H1 (cell line): ENCODE results near the gene ANK2. TPM values are rescaled to one million over a fixed set of nuclear protein-coding genes. Genes with fewer than 3 reads are reported as not detected.

ENCODE experiments used
- CTCF ChIA-PET: fragments of 300-600 bp; sonication (Branson Sonifier 250); formaldehyde crosslinking; loops from one replicate; lab custom pipeline; 2021; ENCODE audit not compliant: partially characterized antibody; lab: Charles Lee
- POLR2A ChIA-PET: fragments of 300-600 bp; sonication (Branson Sonifier 250); formaldehyde crosslinking; loops from one replicate; lab custom pipeline; 2021; ENCODE audit warnings: inconsistent platforms; ENCODE audit not compliant: partially characterized antibody; lab: Charles Lee
- DNase-seq, 2 experiments: peaks; one replicate each; pipeline versions ENCODE4 v3.0.0 to v3.0.0-alpha.2; 2010 to 2022; ENCODE audit warnings: low spot score in 2 of 2, low read depth in 1 of 2, mixed read lengths in 1 of 2
- FAIRE-seq: peaks from 2 replicates; lab custom pipeline; 2011; peaks lifted over from hg19 to GRCh38; lab: Jason Lieb, UNC
- H2AFZ ChIP-seq: 2 replicates; pipeline ENCODE4 v1.8.1; 2012; ENCODE audit warnings: low read length, inconsistent platforms
- H2AK5ac ChIP-seq: 2 replicates; pipeline ENCODE4 v1.6.1; 2013; ENCODE audit warnings: low read depth, low read length
- H2BK120ac ChIP-seq: replicated peaks from 2 replicates; pipeline ENCODE3; 2013; ENCODE audit warnings: low read depth, low read length, inconsistent platforms
- H2BK12ac ChIP-seq: 2 replicates; pipeline ENCODE4 v1.6.1; 2013; ENCODE audit warnings: low read depth, low read length
- H2BK15ac ChIP-seq: 2 replicates; pipeline ENCODE4 v1.6.1; 2013; ENCODE audit warnings: low read length
- H2BK20ac ChIP-seq: 2 replicates; pipeline ENCODE4 v1.6.1; 2013; ENCODE audit warnings: low read length
- H2BK5ac ChIP-seq: 2 replicates; pipeline ENCODE4 v1.6.1; 2013; ENCODE audit warnings: low read depth, low read length
- H3K14ac ChIP-seq: 2 replicates; pipeline ENCODE4 v1.6.1; 2013; ENCODE audit warnings: inconsistent platforms; ENCODE audit not compliant: insufficient read length
- H3K18ac ChIP-seq: 2 replicates; pipeline ENCODE4 v1.6.1; 2013; ENCODE audit warnings: low read length; ENCODE audit errors: extremely low read depth
- H3K23ac ChIP-seq: 2 replicates; pipeline ENCODE4 v1.6.1; 2013; ENCODE audit warnings: inconsistent platforms; ENCODE audit not compliant: insufficient read length
- H3K23me2 ChIP-seq: 2 replicates; pipeline ENCODE4 v1.6.1; 2013; ENCODE audit warnings: low read depth, low read length
- H3K27ac ChIP-seq: 2 replicates; pipeline ENCODE4 v1.6.1; 2011; ENCODE audit warnings: low read depth, low read length, inconsistent platforms
- H3K27me3 ChIP-seq, 4 experiments: replicated peaks in 1 of 4; 1 replicate in 1 of 4; 2 replicates in 3 of 4; pipeline versions ENCODE4 v1.6.1 to v1.8.1; 2011 to 2013; ENCODE audit warnings: low read length in 3 of 4, mild to moderate bottlenecking in 3 of 4, inconsistent platforms in 2 of 4, mixed read lengths in 2 of 4, moderate library complexity in 1 of 4; ENCODE audit not compliant: control insufficient read depth in 3 of 4, insufficient read depth in 3 of 4; ENCODE audit errors: extremely low read depth in 1 of 4
- H3K36me3 ChIP-seq, 4 experiments: 2 replicates each; pipeline versions ENCODE4 v1.6.1 to v1.8.1; 2011 to 2013; ENCODE audit warnings: mild to moderate bottlenecking in 4 of 4, low read length in 3 of 4, moderate library complexity in 2 of 4, control low read depth in 1 of 4, inconsistent platforms in 1 of 4; ENCODE audit not compliant: insufficient read depth in 4 of 4, control insufficient read depth in 2 of 4
- H3K4ac ChIP-seq: replicated peaks from 2 replicates; pipeline ENCODE3; 2013; ENCODE audit warnings: low read length, low read depth, mixed read lengths, inconsistent platforms; ENCODE audit not compliant: insufficient read length
- H3K4me1 ChIP-seq, 4 experiments: replicated peaks in 1 of 4; 1 replicate in 1 of 4; 2 replicates in 3 of 4; pipeline versions ENCODE4 v1.6.1 to v1.8.1; 2011 to 2013; ENCODE audit warnings: low read length in 3 of 4, inconsistent platforms in 2 of 4, mixed read lengths in 1 of 4; ENCODE audit not compliant: insufficient read depth in 4 of 4, control insufficient read depth in 3 of 4
- H3K4me2 ChIP-seq, 2 experiments: 2 replicates each; pipeline versions ENCODE4 v1.6.1 to v1.8.1; 2011 to 2013; ENCODE audit warnings: low read depth in 2 of 2, low read length in 2 of 2, control low read depth in 1 of 2, inconsistent platforms in 1 of 2, mild to moderate bottlenecking in 1 of 2; ENCODE audit not compliant: insufficient read depth in 1 of 2
- H3K4me3 ChIP-seq, 4 experiments: fragments of 200-600, 300-600 bp in 1 of 4; sonication (generic), shearing (Covaris generic), sonication (Bioruptor Twin) in 1 of 4; 2 replicates each; pipeline versions ENCODE4 v1.5.1 to v1.8.1; 2011 to 2016; ENCODE audit warnings: low read length in 4 of 4, low read depth in 3 of 4, control low read depth in 2 of 4, inconsistent platforms in 2 of 4, mild to moderate bottlenecking in 2 of 4, mixed read lengths in 1 of 4, moderate library complexity in 1 of 4; ENCODE audit not compliant: insufficient read depth in 2 of 4; ENCODE audit errors: extremely low read depth in 1 of 4
- H3K56ac ChIP-seq: replicated peaks from 2 replicates; pipeline ENCODE3; 2013; ENCODE audit warnings: low read depth, mild to moderate bottlenecking, mixed read lengths, low read length, inconsistent platforms; ENCODE audit not compliant: insufficient read length
- H3K79me1 ChIP-seq: 2 replicates; pipeline ENCODE4 v1.6.1; 2013; ENCODE audit warnings: low read depth, low read length, control low read depth
- H3K79me2 ChIP-seq, 2 experiments: 2 replicates each; pipeline versions ENCODE4 v1.6.1 to v1.8.1; 2012 to 2013; ENCODE audit warnings: low read length in 2 of 2, mild to moderate bottlenecking in 2 of 2, inconsistent platforms in 1 of 2; ENCODE audit not compliant: insufficient read depth in 2 of 2, control insufficient read depth in 1 of 2
- H3K9ac ChIP-seq, 4 experiments: replicated peaks in 1 of 4; 1 replicate in 1 of 4; 2 replicates in 3 of 4; pipeline versions ENCODE4 v1.6.1 to v1.8.1; 2011 to 2013; ENCODE audit warnings: low read depth in 3 of 4, low read length in 3 of 4, control low read depth in 2 of 4, mild to moderate bottlenecking in 2 of 4, moderate library complexity in 2 of 4, inconsistent platforms in 1 of 4; ENCODE audit errors: extremely low read depth in 1 of 4
- H3K9me3 ChIP-seq, 2 experiments: 2 replicates each; pipeline versions ENCODE4 v1.6.1 to v1.8.1; 2012 to 2013; ENCODE audit warnings: mild to moderate bottlenecking in 2 of 2, moderate library complexity in 2 of 2, control low read depth in 1 of 2, inconsistent platforms in 1 of 2, low read depth in 1 of 2, low read length in 1 of 2, mixed read lengths in 1 of 2; ENCODE audit not compliant: insufficient read depth in 2 of 2
- H4K20me1 ChIP-seq, 2 experiments: replicated peaks in 1 of 2; 2 replicates each; pipeline versions ENCODE3 to v1.8.1; 2011 to 2013; ENCODE audit warnings: inconsistent platforms in 2 of 2, low read length in 2 of 2, mild to moderate bottlenecking in 1 of 2; ENCODE audit not compliant: insufficient read depth in 2 of 2, control insufficient read depth in 1 of 2
- H4K5ac ChIP-seq: 2 replicates; pipeline ENCODE4 v1.6.1; 2013; ENCODE audit warnings: low read length, low read depth, mixed read lengths, inconsistent platforms; ENCODE audit not compliant: insufficient read length
- H4K8ac ChIP-seq: 2 replicates; pipeline ENCODE4 v1.8.0; 2013; ENCODE audit warnings: mild to moderate bottlenecking, moderate library complexity, low read length, inconsistent platforms; ENCODE audit not compliant: insufficient read depth; ENCODE audit errors: extremely low read depth
- H4K91ac ChIP-seq: replicated peaks from 2 replicates; pipeline ENCODE3; 2013; ENCODE audit warnings: low read length, mixed read lengths, inconsistent platforms; ENCODE audit not compliant: insufficient read length
- ASH2L ChIP-seq: fragments of 200-600, 300-600 bp; sonication (generic); IDR thresholded peaks from one replicate; pipeline ENCODE4 v1.7.1; 2017; ENCODE audit warnings: low read length
- CBX8 ChIP-seq: fragments of 300-800, 300-1000 bp; sonication (generic); IDR thresholded peaks from 2 replicates; pipeline ENCODE4 v1.7.1; 2016; ENCODE audit warnings: low read depth, low read length, borderline replicate concordance
- CHD2 ChIP-seq: IDR thresholded peaks from 2 replicates; pipeline ENCODE4 v1.6.1; 2012; ENCODE audit warnings: low read length, improper control_type of control experiment
- CTBP2 ChIP-seq: IDR thresholded peaks from 2 replicates; pipeline ENCODE4 v1.7.0; 2011; ENCODE audit warnings: borderline replicate concordance, mild to moderate bottlenecking, moderate library complexity, mixed read lengths, low read length; ENCODE audit not compliant: insufficient read depth, insufficient read length
- FOSL1 ChIP-seq: IDR thresholded peaks from 2 replicates; pipeline ENCODE4 v1.6.1; 2011; ENCODE audit warnings: mild to moderate bottlenecking, low read depth, low read length, moderate library complexity; ENCODE audit not compliant: insufficient read depth
- HDAC2 ChIP-seq, 2 experiments: fragments of 300-600 bp in 1 of 2; sonication (generic) in 1 of 2; IDR thresholded peaks; 2 replicates each; pipeline ENCODE4 v1.6.1; 2011 to 2012; ENCODE audit warnings: low read depth in 2 of 2, low read length in 2 of 2, mild to moderate bottlenecking in 2 of 2, moderate library complexity in 2 of 2, borderline replicate concordance in 1 of 2, inconsistent platforms in 1 of 2
- KDM1A ChIP-seq: fragments of 200-600, 300-600 bp; sonication (generic); IDR thresholded peaks from 2 replicates; pipeline ENCODE4 v1.7.1; 2016; ENCODE audit warnings: mild to moderate bottlenecking, low read length, borderline replicate concordance
- SIRT6 ChIP-seq: IDR thresholded peaks from one replicate; pipeline ENCODE4 v1.7.1; 2012; ENCODE audit warnings: low read length, inconsistent platforms
- polyA plus RNA-seq, 7 experiments: library from polyadenylated mRNA; depleted of rRNA in 3 of 7; stranded (reverse) in 5 of 7; unstranded in 2 of 7; fragments of >200 nt in 5 of 7; fragments of 200-250 nt in 2 of 7; gene quantifications; 1 replicate in 5 of 7; 2 replicates in 1 of 7; 4 replicates in 1 of 7; pipeline versions ENCODE4 v1.2.1 to v1.2.3, GENCODE V29; 2011 to 2013; ENCODE audit warnings: missing spikeins in 2 of 7, mixed read lengths in 2 of 7
- total RNA-seq: library from RNA; stranded (reverse); fragmentation: NEBNext Ultra II Directional; extraction: Animal tissue kit (Norgen Biotek cat#: 25700); gene quantifications from 2 replicates; pipeline ENCODE4 v1.2.1, GENCODE V29; 2021
- TF ChIP-seq, protein P1 (sequence below): IDR thresholded peaks from 2 replicates; pipeline ENCODE4 v1.6.1; 2012; ENCODE audit warnings: low read length, inconsistent platforms

ANK2 gene
- total and polyA plus RNA-seq, 2 of the 8 experiments (the other 6 are each of a cell fraction or from before 2014, with no cell fraction given) = 14.2 to 35.1 TPM

DNA sequence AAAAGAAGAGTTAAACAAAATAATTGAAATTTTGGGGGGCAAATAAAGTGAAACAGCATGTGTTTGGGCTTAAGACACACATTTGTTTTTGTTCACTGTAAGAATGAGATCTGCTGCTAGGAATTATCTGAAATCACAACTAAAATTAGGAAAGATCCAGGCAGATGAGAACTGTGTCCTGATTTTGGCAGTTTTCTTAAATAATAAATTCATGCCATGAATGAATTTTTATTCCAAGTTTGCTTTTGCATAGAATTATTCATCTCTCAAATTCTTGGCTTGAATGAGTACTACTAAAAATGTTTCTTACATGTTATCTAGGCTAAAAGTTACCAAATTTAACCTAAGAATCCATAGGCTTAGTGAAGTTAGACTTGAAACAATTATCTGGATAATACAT, 321.7 kb downstream of the ANK2 start:
- Histone ChIP-seq H2AK5ac (no peak overlapping the region), H3K36me3 (peaks cover 12 to 82% (median 57%) of the 10 kb centered on the region in 4 experiments; a peak in 7 of 8 replicates), H2BK5ac (no peak overlapping the region), H3K4me2 (no peak overlapping the region), H3K14ac (no peak overlapping the region), H4K91ac (no peak overlapping the region), H2BK12ac (no peak overlapping the region), H2BK15ac (no peak overlapping the region), H4K5ac (no peak overlapping the region), H3K4me1 (no peaks in the 10 kb centered on the region), H3K9ac (no peak overlapping the region), H3K23ac (no peak overlapping the region), H3K4ac (no peak overlapping the region), H4K8ac (no peak overlapping the region), H3K79me2 (no peaks in the 10 kb centered on the region), H3K27ac (no peak overlapping the region), H3K56ac (no peak overlapping the region), H3K27me3 (no peaks in the 10 kb centered on the region), H3K4me3 (no peak overlapping the region), H3K23me2 (no peaks in the 10 kb centered on the region), H3K9me3 (no peaks in the 10 kb centered on the region), H4K20me1 (no peaks in the 10 kb centered on the region), H2AFZ (no peak overlapping the region), H2BK20ac (no peak overlapping the region), H2BK120ac (no peak overlapping the region), H3K18ac (no peak overlapping the region), H3K79me1 (no peaks in the 10 kb centered on the region)
- CTCF ChIA-PET = interaction anchor here (1.2 to 1.6 kb wide), 3 partner anchors 24 to 303 kb away, joined by 3 to 6 read pairs (median 3); no protein-coding TSS in a partner anchor
- TF ChIP-seq ASH2L (no peak), CBX8 (no peak), SIRT6 (no peak), CHD2 (no peak), FOSL1 (no peak), KDM1A (no peak), HDAC2 (IDR thresholded peaks at IDR 0.05; ENCODE audit: borderline replicate concordance in 1 of 2, low read depth in 2 of 2, low read length in 2 of 2) (no peak), CTBP2 (no peak)
- TF ChIP-seq, protein P1, sequence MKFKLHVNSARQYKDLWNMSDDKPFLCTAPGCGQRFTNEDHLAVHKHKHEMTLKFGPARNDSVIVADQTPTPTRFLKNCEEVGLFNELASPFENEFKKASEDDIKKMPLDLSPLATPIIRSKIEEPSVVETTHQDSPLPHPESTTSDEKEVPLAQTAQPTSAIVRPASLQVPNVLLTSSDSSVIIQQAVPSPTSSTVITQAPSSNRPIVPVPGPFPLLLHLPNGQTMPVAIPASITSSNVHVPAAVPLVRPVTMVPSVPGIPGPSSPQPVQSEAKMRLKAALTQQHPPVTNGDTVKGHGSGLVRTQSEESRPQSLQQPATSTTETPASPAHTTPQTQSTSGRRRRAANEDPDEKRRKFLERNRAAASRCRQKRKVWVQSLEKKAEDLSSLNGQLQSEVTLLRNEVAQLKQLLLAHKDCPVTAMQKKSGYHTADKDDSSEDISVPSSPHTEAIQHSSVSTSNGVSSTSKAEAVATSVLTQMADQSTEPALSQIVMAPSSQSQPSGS = no peak
- POLR2A ChIA-PET = no interaction called here
- FAIRE-seq (no peak), DNase-seq (no peak)
